Activated naive CD4-positive, alpha-beta T cell treated with Interleukin-2 at 50 U/mL for 16 hours (primary cell): ENCODE results near the gene EFL1.
A peak's percentile ranks its signal among the peaks of the same experiment; 100 is the strongest.
"Not testable (repeated sequence)": the region's sequence is repeated elsewhere in the genome, so short reads cannot be mapped to it uniquely, and the experiment has no call there.

Experiments
- DNase-seq: peaks from one replicate; pipeline ENCODE4 v3.0.0-alpha.2; 2020

EFL1 gene

GRCh38 chr15:82262422-82263026 is at the start of gene EFL1, which contains the start of gene SAXO2:
EFL1 (minus strand) TSS chr15:82262734; CDS start chr15:82261778, 956 bp downstream.
SAXO2 (plus strand) TSS chr15:82262818; CDS start chr15:82262880, 62 bp downstream.
- peak; percentile 94 for DNase-seq

GRCh38 chr15:82311321-82311720 is 48.8 kb upstream of the EFL1 start:
- DNase-seq: not testable (repeated sequence)

- DNase-seq: no peak
Observed at GRCh38 chr15:82309802-82310201, 47.3 kb upstream of the EFL1 start.

- DNase-seq: no peak
Observed at GRCh38 chr15:82307714-82308081, 45.2 kb upstream of the EFL1 start.

- no peak for DNase-seq
Observed at GRCh38 chr15:82306791-82307713, 44.5 kb upstream of the EFL1 start.

- no peak for DNase-seq
Observed at GRCh38 chr15:82305621-82306048, 43.1 kb upstream of the EFL1 start.

- DNase-seq: no peak
Observed at GRCh38 chr15:82304778-82305090, 42.2 kb upstream of the EFL1 start.

GRCh38 chr15:82303956-82304777 is 41.6 kb upstream of the EFL1 start:
- DNase-seq: no peak

GRCh38 chr15:82301296-82302016 is 38.9 kb upstream of the EFL1 start:
- no peak for DNase-seq

- DNase-seq: no peak
Observed at GRCh38 chr15:82300883-82301282, 38.3 kb upstream of the EFL1 start.

- DNase-seq: not testable (repeated sequence)
Observed at GRCh38 chr15:82300326-82300725, 37.8 kb upstream of the EFL1 start.

GRCh38 chr15:82299511-82299914 is 37.0 kb upstream of the EFL1 start:
- DNase-seq: not testable (repeated sequence)

- peak; percentile 58 for DNase-seq
Observed at GRCh38 chr15:82298520-82298919, 36.0 kb upstream of the EFL1 start.

- DNase-seq: no peak
Observed at GRCh38 chr15:82298032-82298431, 35.5 kb upstream of the EFL1 start.

- no peak for DNase-seq
Observed at GRCh38 chr15:82297546-82297945, 35.0 kb upstream of the EFL1 start.

GRCh38 chr15:82294061-82294690 is 31.6 kb upstream of the EFL1 start:
- DNase-seq: no peak

- DNase-seq: no peak
Observed at GRCh38 chr15:82292271-82292670, 29.7 kb upstream of the EFL1 start.

- DNase-seq: not testable (repeated sequence)
Observed at GRCh38 chr15:82288202-82288601, 25.7 kb upstream of the EFL1 start.

- DNase-seq: not testable (repeated sequence)
Observed at GRCh38 chr15:82286475-82286874, 23.9 kb upstream of the EFL1 start.

- not testable (repeated sequence) for DNase-seq
Observed at GRCh38 chr15:82284381-82284780, 21.8 kb upstream of the EFL1 start.

- DNase-seq: not testable (repeated sequence)
Observed at GRCh38 chr15:82282386-82282785, 19.9 kb upstream of the EFL1 start.

GRCh38 chr15:82281276-82281675 is 18.7 kb upstream of the EFL1 start:
- DNase-seq: not testable (repeated sequence)
